ENCODE results near the gene COLEC11.

DNA sequence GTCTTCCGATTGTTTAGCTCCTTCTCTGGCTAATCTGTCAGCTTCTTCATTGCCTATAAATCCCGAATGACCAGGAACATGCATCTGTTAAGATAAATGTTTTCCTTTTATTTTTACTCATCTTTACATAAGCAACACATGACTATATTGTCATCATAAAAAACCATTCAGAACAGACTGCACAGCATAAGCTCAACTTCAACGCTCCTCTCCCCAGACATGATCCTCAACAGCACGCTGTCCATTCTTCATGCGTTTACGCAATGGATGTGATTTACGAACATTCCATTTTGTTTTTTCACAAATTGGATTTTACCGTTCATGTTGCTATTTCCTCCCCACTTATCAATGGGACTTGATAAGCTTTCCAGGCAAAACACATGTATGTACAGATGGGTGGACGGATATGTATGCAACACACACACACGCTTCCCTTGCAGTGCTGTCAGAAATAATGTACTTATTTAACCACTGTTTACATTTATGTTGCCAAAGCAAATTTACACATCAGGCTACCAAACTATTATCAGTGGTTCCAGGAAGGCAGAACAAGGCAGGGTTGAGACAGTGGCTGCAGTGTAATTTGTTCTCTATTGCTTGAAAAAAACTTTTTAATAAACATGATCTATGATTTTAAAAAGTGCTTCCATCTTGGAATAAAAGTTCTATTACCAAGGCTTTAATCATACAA lies 49.0 kb upstream of the COLEC11 start:
- TF ChIP-seq, protein P1, sequence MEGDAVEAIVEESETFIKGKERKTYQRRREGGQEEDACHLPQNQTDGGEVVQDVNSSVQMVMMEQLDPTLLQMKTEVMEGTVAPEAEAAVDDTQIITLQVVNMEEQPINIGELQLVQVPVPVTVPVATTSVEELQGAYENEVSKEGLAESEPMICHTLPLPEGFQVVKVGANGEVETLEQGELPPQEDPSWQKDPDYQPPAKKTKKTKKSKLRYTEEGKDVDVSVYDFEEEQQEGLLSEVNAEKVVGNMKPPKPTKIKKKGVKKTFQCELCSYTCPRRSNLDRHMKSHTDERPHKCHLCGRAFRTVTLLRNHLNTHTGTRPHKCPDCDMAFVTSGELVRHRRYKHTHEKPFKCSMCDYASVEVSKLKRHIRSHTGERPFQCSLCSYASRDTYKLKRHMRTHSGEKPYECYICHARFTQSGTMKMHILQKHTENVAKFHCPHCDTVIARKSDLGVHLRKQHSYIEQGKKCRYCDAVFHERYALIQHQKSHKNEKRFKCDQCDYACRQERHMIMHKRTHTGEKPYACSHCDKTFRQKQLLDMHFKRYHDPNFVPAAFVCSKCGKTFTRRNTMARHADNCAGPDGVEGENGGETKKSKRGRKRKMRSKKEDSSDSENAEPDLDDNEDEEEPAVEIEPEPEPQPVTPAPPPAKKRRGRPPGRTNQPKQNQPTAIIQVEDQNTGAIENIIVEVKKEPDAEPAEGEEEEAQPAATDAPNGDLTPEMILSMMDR (IDR thresholded peaks at IDR 0.05; ENCODE audit: poor library complexity) = no peak
- TF ChIP-seq EZH2 (IDR thresholded peaks at IDR 0.05; ENCODE audit: borderline replicate concordance) (no peak), EZH2phosphoT487 (IDR thresholded peaks at IDR 0.05; ENCODE audit: low read depth, severe bottlenecking, unreplicated experiment) (no peak)

Data from hepatocyte (in vitro differentiated cells).